OCI-M1 (cell line): ENCODE data around the gene GP5.

ENCODE experiments used
- DNase-seq: peaks from one replicate; lab custom pipeline; 2025; lab: John Stamatoyannopoulos, UW

GP5 gene

DNA sequence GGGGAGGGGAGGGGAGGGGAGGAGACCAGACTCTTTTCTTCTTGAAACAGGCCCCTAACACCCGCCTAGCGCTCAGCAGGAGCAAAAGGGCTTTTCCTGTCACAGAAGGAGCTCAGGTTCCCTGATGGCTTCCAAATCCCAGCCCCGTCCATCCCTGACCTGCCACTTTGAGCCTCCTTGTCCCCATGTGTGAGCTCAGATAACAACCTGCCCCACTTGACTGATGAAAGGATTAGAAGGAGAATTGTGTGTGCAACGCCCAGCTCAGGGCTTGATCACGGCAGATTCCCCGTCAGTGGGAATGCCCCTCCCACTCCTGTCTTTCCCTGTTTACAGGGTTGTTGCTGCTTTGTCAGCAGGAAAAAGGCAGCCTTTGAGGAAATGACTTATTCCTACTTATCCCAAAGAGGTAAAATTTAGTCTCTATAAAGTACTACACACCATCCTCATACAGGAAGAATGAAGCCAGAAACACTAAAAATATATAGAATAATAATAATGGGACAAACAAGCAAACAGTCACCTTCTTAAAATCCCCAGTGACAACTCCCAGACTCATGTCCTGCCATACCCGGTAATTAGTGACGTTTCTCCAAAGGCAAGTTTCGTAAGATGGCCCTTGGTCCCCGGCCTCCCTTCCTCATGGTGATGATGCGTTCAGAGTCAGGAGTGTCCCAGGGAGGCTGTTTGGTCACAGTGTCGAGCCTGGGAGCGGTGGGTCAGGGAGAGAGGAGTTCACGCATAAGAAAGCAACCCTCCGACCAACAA lies 23.4 kb downstream of the GP5 start:
- DNase-seq: no peak

GRCh38 chr3:194374935-194375334 lies 24.1 kb downstream of the GP5 start:
- DNase-seq: no peak

GRCh38 chr3:194373899-194374298 lies 25.2 kb downstream of the GP5 start:
- DNase-seq: no peak

DNA sequence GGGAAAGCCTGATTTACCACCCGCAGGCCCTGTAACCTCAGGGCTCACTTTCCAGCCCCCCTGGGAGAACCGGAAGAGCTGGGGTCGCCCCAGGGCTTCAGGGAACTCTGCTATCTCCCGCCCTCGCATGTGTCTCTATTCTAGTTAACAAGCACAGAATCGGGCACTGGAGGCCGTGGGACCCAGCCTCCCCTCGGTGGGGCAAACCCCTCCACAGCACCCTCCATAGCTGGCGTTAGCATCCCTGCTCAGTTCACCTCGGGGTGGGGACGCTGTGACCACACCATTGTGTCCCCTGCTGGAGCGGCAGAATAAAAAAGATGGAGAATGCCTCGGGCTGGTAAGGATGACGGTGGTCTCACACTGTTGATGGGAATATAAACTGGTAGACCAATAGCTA lies 26.0 kb downstream of the GP5 start:
- no peak for DNase-seq

DNA sequence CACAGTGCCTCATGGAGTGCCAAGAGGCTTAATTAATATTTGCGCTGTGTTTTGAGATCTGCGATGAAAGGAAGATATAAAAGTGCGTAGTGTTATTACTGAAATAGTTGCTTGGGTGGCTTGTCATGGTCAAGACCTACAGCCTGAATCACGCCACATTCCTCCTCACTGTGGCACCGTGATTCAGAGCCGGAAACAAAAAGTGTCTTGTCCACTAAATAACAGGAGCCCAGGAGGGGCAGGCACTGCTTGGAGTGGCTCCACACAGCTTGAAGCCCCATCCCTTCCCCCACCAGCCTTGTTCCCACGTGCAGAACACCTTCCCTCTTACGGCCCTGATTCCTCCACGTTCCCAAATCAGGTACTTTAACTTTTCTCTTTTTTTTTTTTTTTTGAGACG lies 28.3 kb downstream of the GP5 start:
- DNase-seq: no peak

GRCh38 chr3:194369522-194370279 lies 29.4 kb downstream of the GP5 start, which contains the start of gene LRRC15:
Gene LRRC15, minus strand, starts transcription at chr3:194369743. Its CDS starts 8,700 bp downstream, at chr3:194361043.
- DNase-seq: peak; percentile 7

GRCh38 chr3:194368918-194369317 lies 30.1 kb downstream of the GP5 start:
- DNase-seq: no peak

GRCh38 chr3:194367992-194368841 lies 30.8 kb downstream of the GP5 start:
- DNase-seq: no peak

DNA sequence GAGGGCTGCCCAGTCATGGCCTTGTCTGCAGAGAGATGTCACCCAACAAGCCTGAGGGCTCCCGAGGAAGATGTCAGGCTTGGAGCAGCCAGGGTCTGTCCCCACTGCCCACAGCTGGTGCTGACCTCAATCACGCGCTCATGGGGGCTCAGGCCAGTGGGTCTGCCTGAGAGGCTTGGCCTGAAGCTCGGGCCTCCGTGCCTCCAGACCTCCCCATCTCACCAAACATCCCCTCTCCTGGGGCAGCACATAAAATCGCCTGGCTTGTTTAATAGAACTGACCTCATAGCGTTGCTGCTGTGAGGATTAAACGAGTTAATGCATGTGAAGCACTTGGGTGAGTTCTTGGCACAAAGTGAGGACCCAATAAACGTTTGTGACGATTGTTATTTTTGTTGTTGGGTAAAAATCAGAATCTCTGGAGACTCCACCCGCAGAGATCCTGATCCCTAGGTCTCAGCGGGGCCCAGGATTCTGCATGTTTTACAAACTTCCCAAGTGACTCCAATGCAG lies 33.0 kb downstream of the GP5 start:
- no peak for DNase-seq

GRCh38 chr3:194365526-194365925 lies 33.5 kb downstream of the GP5 start:
- no peak for DNase-seq

DNA sequence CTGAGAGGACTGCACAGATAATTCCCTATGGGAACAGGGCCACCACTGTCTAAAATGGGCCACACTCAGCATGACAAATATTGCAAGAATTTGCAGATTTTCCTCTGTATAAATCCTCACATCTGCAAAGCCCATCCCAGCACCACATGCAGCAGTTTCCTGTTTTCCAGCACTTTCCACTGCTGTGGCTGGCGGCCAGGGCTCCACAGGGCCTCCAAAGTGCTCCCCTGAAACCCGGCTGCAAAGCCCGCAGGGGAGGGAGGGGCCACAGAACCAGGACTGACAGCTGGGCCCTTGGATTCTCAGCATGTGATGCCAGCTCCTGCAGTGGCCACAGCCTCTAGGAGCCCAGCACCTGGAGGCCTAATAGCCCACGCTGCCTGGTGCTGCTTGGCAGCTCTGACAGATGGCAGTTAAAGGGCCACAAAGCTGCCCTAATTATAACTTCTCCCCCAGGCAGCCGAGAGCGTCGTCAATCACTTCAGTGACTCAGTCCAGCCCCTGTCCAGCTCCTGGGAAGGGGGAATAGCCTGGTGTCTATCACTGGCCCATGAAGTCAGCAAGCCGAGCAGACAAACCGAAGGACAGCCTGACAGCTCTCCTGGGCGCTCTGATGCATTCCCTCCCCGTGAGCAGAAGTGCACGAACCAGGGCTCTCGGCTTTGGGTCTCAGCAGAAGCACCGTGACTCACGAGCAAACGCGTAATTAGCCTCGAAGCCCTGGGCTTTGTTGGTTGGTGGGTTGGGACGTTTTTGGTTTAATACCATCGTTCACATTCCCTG lies 34.2 kb downstream of the GP5 start:
- DNase-seq: no peak

DNA sequence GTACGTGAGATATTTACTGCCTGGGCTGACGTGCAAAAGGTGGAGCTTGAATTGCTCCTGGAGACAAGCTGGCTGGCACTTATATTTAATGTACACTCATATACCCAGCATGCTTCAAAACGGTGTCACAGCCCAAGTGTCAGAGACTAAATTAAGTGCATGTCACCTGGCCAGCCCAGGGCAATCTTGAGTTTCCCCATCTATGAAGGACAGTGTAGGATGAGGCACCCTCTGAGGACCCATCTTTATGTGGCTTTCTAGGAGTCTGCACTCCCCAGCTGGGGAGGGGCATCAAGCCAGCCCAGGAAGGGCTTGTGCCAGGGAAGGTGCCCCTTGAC lies 34.8 kb downstream of the GP5 start:
- DNase-seq: no peak

DNA sequence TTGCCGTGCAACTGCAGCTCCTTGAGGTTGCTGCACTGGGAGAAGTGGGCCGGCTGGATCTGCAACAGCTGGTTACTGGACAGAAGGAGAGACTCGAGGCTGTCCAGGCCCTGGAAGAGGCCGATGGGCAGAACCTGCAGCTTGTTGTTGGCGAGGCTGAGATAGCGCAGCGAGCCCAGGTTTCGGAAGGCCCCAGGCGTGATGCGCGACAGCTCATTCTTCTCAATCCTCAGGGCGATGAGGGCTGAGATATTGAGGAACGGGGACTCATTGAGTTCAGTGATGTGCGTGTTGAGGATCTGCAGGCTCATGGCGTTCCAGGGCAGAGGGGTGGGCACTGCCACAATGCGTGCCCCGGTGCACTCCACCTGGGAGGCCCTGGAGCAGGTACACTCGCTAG lies 38.5 kb downstream of the GP5 start:
- DNase-seq: no peak

DNA sequence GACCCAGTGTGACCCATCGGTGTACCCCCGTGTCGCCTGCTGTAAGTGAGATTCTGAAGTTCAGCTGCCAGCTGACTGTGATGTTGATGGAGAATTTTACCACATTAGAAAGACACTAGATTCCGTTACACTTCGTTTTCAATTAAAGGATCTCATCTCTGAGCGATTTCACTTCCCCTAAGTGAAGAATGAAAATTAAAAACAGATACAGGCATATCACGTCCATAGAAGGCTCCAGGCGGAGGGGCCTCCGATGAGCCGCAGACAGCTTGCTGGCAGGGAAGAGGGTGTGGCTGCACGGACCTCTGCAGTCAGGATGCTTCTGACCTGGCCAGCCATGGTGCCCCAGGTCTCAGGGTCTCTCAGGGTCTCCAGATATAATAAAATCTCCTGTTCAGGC lies 41.4 kb downstream of the GP5 start:
- DNase-seq: no peak

DNA sequence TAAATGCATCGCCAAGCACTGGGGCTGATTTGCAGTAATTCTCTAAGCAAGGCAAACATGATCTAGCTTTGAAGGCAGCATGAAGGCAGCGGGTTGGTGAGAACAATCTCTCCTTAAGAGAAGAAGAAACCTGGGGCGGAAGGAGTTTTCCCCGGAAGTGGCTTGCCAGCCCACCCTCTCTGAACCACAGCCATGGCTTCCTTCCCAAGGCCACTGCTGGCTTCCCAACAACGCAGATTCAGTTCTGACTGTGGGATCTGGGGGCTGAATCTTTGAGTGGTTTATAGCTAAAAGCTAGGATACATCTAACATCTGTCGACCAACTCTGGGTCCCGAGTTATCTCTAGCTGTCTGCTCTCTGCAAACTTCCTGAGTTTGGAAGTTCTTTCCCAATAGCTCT lies 43.7 kb downstream of the GP5 start:
- DNase-seq: no peak

- DNase-seq: no peak
Observed at GRCh38 chr3:194354315-194354714, 44.8 kb downstream of the GP5 start.

DNA sequence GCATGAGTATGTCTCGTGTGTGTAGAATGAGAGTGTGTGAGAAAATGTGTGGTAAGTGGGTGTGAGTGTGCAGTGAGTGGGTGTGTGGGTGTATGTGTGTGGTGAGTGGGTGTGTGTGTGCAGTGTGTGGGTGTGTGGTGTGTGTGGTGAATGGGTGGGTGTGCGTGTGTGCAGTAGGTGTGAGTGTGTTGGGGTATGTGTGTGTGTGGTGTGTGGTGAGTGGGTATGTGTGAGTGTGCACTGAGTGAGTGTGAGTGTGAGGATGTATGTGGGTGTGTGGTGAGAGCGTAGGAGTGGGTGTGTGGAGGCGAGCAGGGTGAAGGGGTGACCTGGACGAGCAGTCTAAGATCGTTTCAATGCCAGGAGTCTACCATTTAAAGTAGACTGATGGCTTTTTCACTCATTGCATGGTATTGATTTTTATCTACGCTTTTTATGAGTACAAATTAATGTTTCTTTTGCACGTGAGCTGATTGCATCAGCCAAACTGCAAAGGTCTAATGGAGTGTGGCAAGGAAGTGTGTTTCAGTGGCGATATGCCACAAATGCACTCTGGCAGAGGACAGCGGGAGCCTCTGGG lies 46.3 kb downstream of the GP5 start:
- DNase-seq: peak; percentile 2

DNA sequence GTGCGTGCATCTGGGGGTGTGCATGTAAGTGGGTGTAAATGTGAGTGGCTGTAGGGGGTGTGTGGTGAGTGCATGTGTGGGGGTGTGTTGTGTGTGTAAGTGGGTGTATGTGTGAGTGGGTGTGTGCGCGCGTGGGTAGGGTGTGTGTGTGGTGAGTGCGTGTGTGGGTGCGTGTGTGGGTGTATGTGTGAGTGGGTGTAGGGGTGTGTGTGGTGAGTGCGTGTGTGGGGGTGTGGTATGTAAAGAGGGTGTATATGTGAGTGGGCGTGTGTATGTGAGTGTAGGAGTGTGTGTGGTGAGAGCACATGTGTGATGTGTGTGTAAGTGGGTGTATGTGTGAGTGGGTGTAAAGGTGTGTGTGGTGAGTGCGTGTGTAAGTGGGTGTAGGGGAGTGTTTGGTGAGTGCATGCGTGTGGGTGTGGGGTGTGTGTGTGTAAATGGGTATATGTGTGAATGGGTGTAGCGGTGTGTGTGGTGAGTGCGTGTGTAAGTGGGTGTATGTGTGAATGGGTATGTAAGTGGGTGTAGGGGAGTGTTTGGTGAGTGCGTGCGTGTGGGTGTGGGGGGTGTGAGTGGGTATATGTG lies 47.0 kb downstream of the GP5 start:
- no peak for DNase-seq

DNA sequence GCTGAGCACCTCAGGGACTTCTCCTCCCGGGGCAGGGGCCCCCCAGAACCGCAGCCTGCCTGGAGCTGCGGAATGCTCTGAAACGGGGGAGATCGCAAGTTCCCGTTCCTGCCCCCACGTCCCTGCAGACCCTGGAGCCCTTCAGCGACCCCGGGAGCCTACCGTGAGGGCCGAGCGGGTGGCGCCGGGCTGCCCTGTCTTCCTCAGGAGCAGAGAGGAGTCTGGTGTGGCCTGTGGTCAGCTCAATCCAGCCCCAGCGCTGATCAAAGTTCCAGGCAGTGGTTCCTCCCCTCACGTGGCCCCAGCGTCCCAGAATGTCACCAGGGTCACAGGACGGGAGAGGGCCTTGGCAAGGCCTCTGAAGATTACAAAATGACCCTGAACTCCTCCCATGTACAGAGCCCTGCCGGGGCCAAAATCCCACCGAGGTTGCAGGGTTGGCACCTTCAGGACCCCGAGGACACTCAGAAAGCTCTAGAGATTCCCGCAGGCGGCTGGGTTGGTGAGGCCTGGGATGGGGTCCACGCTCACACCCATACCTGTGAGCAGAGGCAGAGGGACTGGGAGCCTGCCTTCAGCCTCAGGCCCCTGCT lies 47.9 kb downstream of the GP5 start, which contains the start of gene CPN2:
CPN2 (minus strand) TSS at position 249 of the 593 bp plus-strand sequence. CDS start 8,626 bp downstream, outside the sequence.
- no peak for DNase-seq

- no peak for DNase-seq
Observed at GRCh38 chr3:194350726-194351071, 48.4 kb downstream of the GP5 start.
